ENCODE results near the gene CPT2.

CPT2 gene

GRCh38 chr1:53246261-53247134 is 49.9 kb downstream of the CPT2 start:
- WGBS (ENCODE audit: insufficient coverage, insufficient read length) = 100% methylated on average over 1 of the region's 4 CpGs
- H3K27ac ChIP-seq (ENCODE audit: low read length) = no peak overlapping the region
- H3K27me3 ChIP-seq (ENCODE audit: control insufficient read depth, insufficient read depth, low read length) = no peaks in the 10 kb centered on the region
- H3K9me3 ChIP-seq (ENCODE audit: control insufficient read depth, insufficient read depth, low read length) = no peaks in the 10 kb centered on the region
- H3K4me1 ChIP-seq (ENCODE audit: control insufficient read depth, insufficient read depth, low read length) = no peaks in the 10 kb centered on the region
- no peak for DNase-seq (ENCODE audit: low read depth, low spot score)
- peaks cover 21% of the 10 kb centered on the region; the same call in 1 of the 2 replicates for H3K36me3 ChIP-seq (ENCODE audit: control insufficient read depth, insufficient read depth, low read length)
- no peak overlapping the region for H3K4me3 ChIP-seq (ENCODE audit: low read length)

GRCh38 chr1:53249706-53250105 is 53.1 kb downstream of the CPT2 start:
- H3K4me1 ChIP-seq (ENCODE audit: control insufficient read depth, insufficient read depth, low read length) = no peaks in the 10 kb centered on the region
- no peak overlapping the region for H3K27ac ChIP-seq (ENCODE audit: low read length)
- DNase-seq (ENCODE audit: low read depth, low spot score) = no peak
- WGBS (ENCODE audit: insufficient coverage, insufficient read length) = no CpG with 5 or more reads among the region's 3 CpGs
- no peaks in the 10 kb centered on the region for H3K27me3 ChIP-seq (ENCODE audit: control insufficient read depth, insufficient read depth, low read length)
- H3K4me3 ChIP-seq (ENCODE audit: low read length) = no peak overlapping the region
- peaks cover 26% of the 10 kb centered on the region; the same call in 1 of the 2 replicates for H3K36me3 ChIP-seq (ENCODE audit: control insufficient read depth, insufficient read depth, low read length)
- H3K9me3 ChIP-seq (ENCODE audit: control insufficient read depth, insufficient read depth, low read length) = no peaks in the 10 kb centered on the region

GRCh38 chr1:53250325-53250724 is 53.7 kb downstream of the CPT2 start:
- no peaks in the 10 kb centered on the region for H3K4me1 ChIP-seq (ENCODE audit: control insufficient read depth, insufficient read depth, low read length)
- no peak overlapping the region for H3K27ac ChIP-seq (ENCODE audit: low read length)
- H3K27me3 ChIP-seq (ENCODE audit: control insufficient read depth, insufficient read depth, low read length) = no peaks in the 10 kb centered on the region
- peaks cover 32% of the 10 kb centered on the region; the same call in 1 of the 2 replicates for H3K36me3 ChIP-seq (ENCODE audit: control insufficient read depth, insufficient read depth, low read length)
- H3K4me3 ChIP-seq (ENCODE audit: low read length) = no peak overlapping the region
- H3K9me3 ChIP-seq (ENCODE audit: control insufficient read depth, insufficient read depth, low read length) = no peaks in the 10 kb centered on the region
- WGBS (ENCODE audit: insufficient coverage, insufficient read length) = 96% methylated on average over 3 of the region's 4 CpGs
- no peak for DNase-seq (ENCODE audit: low read depth, low spot score)

- Histone ChIP-seq H3K4me3 (ENCODE audit: low read length) (no peak overlapping the region), H3K27me3 (ENCODE audit: control insufficient read depth, insufficient read depth, low read length) (no peaks in the 10 kb centered on the region), H3K27ac (ENCODE audit: low read length) (no peak overlapping the region), H3K4me1 (ENCODE audit: control insufficient read depth, insufficient read depth, low read length) (no peaks in the 10 kb centered on the region), H3K36me3 (ENCODE audit: control insufficient read depth, insufficient read depth, low read length) (peaks cover 33% of the 10 kb centered on the region), H3K9me3 (ENCODE audit: control insufficient read depth, insufficient read depth, low read length) (no peaks in the 10 kb centered on the region)
- no peak for DNase-seq (ENCODE audit: low read depth, low spot score)
- WGBS (ENCODE audit: insufficient coverage, insufficient read length) = no CpG with 5 or more reads among the region's 4 CpGs
Measured at GRCh38 chr1:53254011-53254640, 57.5 kb downstream of the CPT2 start.

- H3K9me3 ChIP-seq (ENCODE audit: control insufficient read depth, insufficient read depth, low read length) = no peaks in the 10 kb centered on the region
- DNase-seq (ENCODE audit: low read depth, low spot score) = no peak
- no peaks in the 10 kb centered on the region for H3K27me3 ChIP-seq (ENCODE audit: control insufficient read depth, insufficient read depth, low read length)
- no peak overlapping the region for H3K4me3 ChIP-seq (ENCODE audit: low read length)
- WGBS (ENCODE audit: insufficient coverage, insufficient read length) = no CpG with 5 or more reads among the region's 4 CpGs
- H3K36me3 ChIP-seq (ENCODE audit: control insufficient read depth, insufficient read depth, low read length) = peaks cover 29% of the 10 kb centered on the region
- H3K4me1 ChIP-seq (ENCODE audit: control insufficient read depth, insufficient read depth, low read length) = no peaks in the 10 kb centered on the region
- no peak overlapping the region for H3K27ac ChIP-seq (ENCODE audit: low read length)
Measured at GRCh38 chr1:53255031-53255430, 58.4 kb downstream of the CPT2 start.

GRCh38 chr1:53256511-53257453 is 60.2 kb downstream of the CPT2 start:
- no peak for DNase-seq (ENCODE audit: low read depth, low spot score)
- Histone ChIP-seq H3K27ac (ENCODE audit: low read length) (no peak overlapping the region), H3K36me3 (ENCODE audit: control insufficient read depth, insufficient read depth, low read length) (peaks cover 34% of the 10 kb centered on the region), H3K9me3 (ENCODE audit: control insufficient read depth, insufficient read depth, low read length) (no peaks in the 10 kb centered on the region), H3K4me1 (ENCODE audit: control insufficient read depth, insufficient read depth, low read length) (no peaks in the 10 kb centered on the region), H3K4me3 (ENCODE audit: low read length) (no peak overlapping the region), H3K27me3 (ENCODE audit: control insufficient read depth, insufficient read depth, low read length) (no peaks in the 10 kb centered on the region)
- no CpG with 5 or more reads among the region's 11 CpGs for WGBS (ENCODE audit: insufficient coverage, insufficient read length)

GRCh38 chr1:53257454-53258081 is 60.9 kb downstream of the CPT2 start:
- no CpG with 5 or more reads among the region's 5 CpGs for WGBS (ENCODE audit: insufficient coverage, insufficient read length)
- no peak for DNase-seq (ENCODE audit: low read depth, low spot score)
- no peaks in the 10 kb centered on the region for H3K4me1 ChIP-seq (ENCODE audit: control insufficient read depth, insufficient read depth, low read length)
- peaks cover 40% of the 10 kb centered on the region for H3K36me3 ChIP-seq (ENCODE audit: control insufficient read depth, insufficient read depth, low read length)
- no peak overlapping the region for H3K27ac ChIP-seq (ENCODE audit: low read length)
- H3K9me3 ChIP-seq (ENCODE audit: control insufficient read depth, insufficient read depth, low read length) = no peaks in the 10 kb centered on the region
- H3K27me3 ChIP-seq (ENCODE audit: control insufficient read depth, insufficient read depth, low read length) = no peaks in the 10 kb centered on the region
- H3K4me3 ChIP-seq (ENCODE audit: low read length) = no peak overlapping the region

- Histone ChIP-seq H3K36me3 (ENCODE audit: control insufficient read depth, insufficient read depth, low read length) (peaks cover 44% of the 10 kb centered on the region), H3K4me3 (ENCODE audit: low read length) (no peak overlapping the region), H3K9me3 (ENCODE audit: control insufficient read depth, insufficient read depth, low read length) (no peaks in the 10 kb centered on the region), H3K27me3 (ENCODE audit: control insufficient read depth, insufficient read depth, low read length) (no peaks in the 10 kb centered on the region), H3K27ac (ENCODE audit: low read length) (no peak overlapping the region), H3K4me1 (ENCODE audit: control insufficient read depth, insufficient read depth, low read length) (no peaks in the 10 kb centered on the region)
- WGBS (ENCODE audit: insufficient coverage, insufficient read length) = no CpG with 5 or more reads among the region's 1 CpG
- DNase-seq (ENCODE audit: low read depth, low spot score) = no peak
Measured at GRCh38 chr1:53258216-53258615, 61.6 kb downstream of the CPT2 start.

- Histone ChIP-seq H3K36me3 (ENCODE audit: control insufficient read depth, insufficient read depth, low read length) (peaks cover 54% of the 10 kb centered on the region), H3K27ac (ENCODE audit: low read length) (no peak overlapping the region), H3K27me3 (ENCODE audit: control insufficient read depth, insufficient read depth, low read length) (no peaks in the 10 kb centered on the region), H3K9me3 (ENCODE audit: control insufficient read depth, insufficient read depth, low read length) (no peaks in the 10 kb centered on the region), H3K4me3 (ENCODE audit: low read length) (no peak overlapping the region), H3K4me1 (ENCODE audit: control insufficient read depth, insufficient read depth, low read length) (no peaks in the 10 kb centered on the region)
- WGBS (ENCODE audit: insufficient coverage, insufficient read length) = no CpG with 5 or more reads among the region's 2 CpGs
- DNase-seq (ENCODE audit: low read depth, low spot score) = no peak
Measured at GRCh38 chr1:53259932-53260331, 63.3 kb downstream of the CPT2 start.
